Endothelial cell of hepatic sinusoid (primary cell): ENCODE measurements around the gene POTEG.
"Not testable (repeated sequence)": the region's sequence is repeated elsewhere in the genome, so short reads cannot be mapped to it uniquely, and the experiment has no call there.

ENCODE experiments used
- in situ Hi-C: cut with HindIII; loops from 2 replicates; pipeline ENCODE4 v1.10.0; 2017; ENCODE audit warnings: low sequenced_read_pairs

POTEG gene

GRCh38 chr14:19374451-19374903 is 59.7 kb downstream of the POTEG start:
- in situ Hi-C loops, result not testable (repeated sequence)

DNA sequence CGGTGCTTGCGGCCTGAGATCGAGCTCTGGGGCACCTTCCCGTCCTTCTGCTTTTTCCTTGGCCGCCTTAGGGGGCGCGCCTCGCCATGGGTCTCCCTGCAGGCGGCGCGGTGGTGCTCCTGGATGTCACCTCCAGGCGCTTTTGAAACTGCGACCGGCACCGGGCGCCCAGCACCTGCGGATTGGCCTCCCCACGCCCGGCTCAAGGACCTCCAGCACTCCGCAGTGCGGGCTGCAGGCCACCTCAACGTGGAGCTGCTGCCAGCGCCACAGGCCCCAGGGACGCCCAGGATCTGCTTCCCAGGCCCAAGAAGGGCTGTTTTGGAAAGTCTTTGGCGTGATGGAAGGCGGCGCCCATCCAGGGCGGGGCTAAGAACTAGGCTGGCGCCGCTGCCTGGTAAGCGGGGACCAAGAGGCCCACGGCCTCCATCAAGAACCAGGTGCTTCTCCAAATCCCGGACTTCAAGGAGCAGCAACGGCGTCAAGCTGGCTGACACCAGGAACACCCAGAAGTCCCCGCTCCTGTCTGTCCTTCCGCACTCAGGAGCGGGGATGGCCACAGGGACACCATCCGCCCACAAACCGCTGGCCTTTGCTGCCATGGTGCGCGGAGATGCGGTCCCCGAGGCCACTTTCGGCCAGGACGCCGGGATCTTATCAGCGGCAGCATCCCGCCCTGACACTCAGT is 61.2 kb downstream of the POTEG start:
- in situ Hi-C loops, result not testable (repeated sequence)

- in situ Hi-C loops, result not testable (repeated sequence)
Observed at GRCh38 chr14:19371767-19372166, 62.4 kb downstream of the POTEG start.

DNA sequence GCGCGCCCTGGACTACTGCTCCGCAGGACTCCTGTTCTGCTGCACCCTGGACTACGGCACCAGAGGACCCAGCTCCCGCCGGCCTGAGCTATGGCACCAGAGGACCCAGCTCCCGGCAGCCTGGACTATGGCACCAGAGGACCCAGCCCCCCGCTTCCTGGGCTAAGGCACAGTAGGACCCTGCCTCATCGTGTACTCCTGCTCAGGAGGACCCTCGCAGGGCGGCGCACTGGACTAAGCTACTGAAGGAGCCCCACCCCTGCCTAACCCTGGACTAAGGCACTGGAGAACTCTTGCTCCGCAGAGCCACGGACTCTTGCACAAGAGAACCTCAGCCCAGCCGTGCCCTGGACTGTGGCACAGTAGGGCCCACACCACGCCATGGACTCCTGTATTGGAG is 71.3 kb downstream of the POTEG start:
- in situ Hi-C loops, result not testable (repeated sequence)

GRCh38 chr14:19362323-19362722 is 71.8 kb downstream of the POTEG start:
- in situ Hi-C loops, result not testable (repeated sequence)

DNA sequence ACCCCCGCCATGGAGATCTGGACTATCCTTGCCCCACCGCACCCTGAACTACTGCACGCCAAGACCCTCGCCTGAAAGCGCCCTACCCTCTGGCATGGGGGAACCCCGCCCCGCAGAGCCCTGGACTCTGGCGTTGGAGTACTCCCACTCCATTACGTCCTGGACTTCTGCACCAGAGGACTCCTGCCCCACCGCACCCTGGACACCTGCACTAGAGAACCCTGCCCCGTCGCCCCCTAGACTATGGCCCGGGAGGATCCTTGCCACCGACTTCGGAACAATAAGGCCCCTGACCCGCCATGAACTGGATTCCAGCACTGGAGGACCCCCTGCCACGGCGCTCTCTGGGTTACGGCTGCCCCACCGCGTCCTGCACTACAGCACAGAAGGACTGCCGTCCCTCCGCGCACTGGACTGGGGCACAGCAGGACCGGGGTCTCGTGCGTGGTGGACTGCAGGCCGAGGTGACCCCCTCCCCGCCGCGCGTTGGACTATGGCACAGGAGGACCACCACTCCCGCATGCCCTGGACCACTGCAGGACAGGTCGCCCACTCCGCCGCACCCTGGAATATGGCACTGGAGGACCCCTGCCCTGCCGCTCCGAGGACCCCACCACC is 72.4 kb downstream of the POTEG start:
- in situ Hi-C loops, result not testable (repeated sequence)

GRCh38 chr14:19360937-19361635 is 73.1 kb downstream of the POTEG start:
- in situ Hi-C loops, result not testable (repeated sequence)
